OCI-LY3 (cell line): ENCODE results near the gene CCDC152.

Source experiments
- EZH2phosphoT487 ChIP-seq: fragments of 200-600 bp; shearing (Covaris generic); IDR thresholded peaks from 2 replicates; pipeline ENCODE4 v1.6.1; 2018; ENCODE audit warnings: antibody characterized with exemption, mixed run types, low read depth
- TF ChIP-seq, protein P1 (sequence below): fragments of 200-600, 300-600 bp; sonication (generic); IDR thresholded peaks from 2 replicates; pipeline ENCODE4 v1.5.1; 2014; ENCODE audit warnings: antibody characterized with exemption, low read length, low read depth

DNA sequence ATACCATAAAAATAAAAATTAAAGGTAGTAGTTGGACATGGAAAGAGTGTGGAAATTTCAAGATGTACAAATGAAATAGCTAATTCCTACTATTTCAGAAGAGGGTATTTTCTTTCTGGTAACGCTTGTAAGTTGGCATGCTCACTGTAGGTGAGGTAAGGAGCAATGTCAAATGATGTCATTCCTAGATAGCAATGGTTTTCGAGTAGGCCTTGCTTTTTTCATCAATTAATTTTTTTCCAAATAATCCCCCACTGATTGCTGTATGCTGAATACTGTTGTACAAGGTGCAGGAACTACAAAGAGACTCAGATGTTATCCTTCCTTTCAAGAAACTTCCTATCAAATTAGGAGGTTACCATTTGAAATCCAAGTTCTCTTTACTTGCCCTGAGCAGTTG is 56.0 kb downstream of the CCDC152 start:
- TF ChIP-seq, protein P1, sequence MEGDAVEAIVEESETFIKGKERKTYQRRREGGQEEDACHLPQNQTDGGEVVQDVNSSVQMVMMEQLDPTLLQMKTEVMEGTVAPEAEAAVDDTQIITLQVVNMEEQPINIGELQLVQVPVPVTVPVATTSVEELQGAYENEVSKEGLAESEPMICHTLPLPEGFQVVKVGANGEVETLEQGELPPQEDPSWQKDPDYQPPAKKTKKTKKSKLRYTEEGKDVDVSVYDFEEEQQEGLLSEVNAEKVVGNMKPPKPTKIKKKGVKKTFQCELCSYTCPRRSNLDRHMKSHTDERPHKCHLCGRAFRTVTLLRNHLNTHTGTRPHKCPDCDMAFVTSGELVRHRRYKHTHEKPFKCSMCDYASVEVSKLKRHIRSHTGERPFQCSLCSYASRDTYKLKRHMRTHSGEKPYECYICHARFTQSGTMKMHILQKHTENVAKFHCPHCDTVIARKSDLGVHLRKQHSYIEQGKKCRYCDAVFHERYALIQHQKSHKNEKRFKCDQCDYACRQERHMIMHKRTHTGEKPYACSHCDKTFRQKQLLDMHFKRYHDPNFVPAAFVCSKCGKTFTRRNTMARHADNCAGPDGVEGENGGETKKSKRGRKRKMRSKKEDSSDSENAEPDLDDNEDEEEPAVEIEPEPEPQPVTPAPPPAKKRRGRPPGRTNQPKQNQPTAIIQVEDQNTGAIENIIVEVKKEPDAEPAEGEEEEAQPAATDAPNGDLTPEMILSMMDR: no peak
- TF ChIP-seq EZH2phosphoT487: no peak
